ENCODE measurements around the gene ATG3. TPM values are rescaled to one million over a fixed set of nuclear protein-coding genes. Genes with fewer than 3 reads are reported as not detected.

The ATG3 gene
- total and polyA plus RNA-seq, 2 donors (not counting 1 experiment from before 2014, with no cell fraction given), result 65.2 to 92.2 TPM

GRCh38 chr3:112594856-112595255 is 33.1 kb upstream of the ATG3 start:
- Histone ChIP-seq H3K4me3 (replicated peaks in 1 of 4; ENCODE audit: control extremely low read depth in 1 of 4, insufficient read depth in 1 of 4, low read depth in 3 of 4, low read length in 4 of 4) (no peak overlapping the region), H2AFZ (ENCODE audit: low read length) (no peak overlapping the region), H3K4me2 (ENCODE audit: extremely low read depth, insufficient read depth, low read length) (no peak overlapping the region), H3K27ac (ENCODE audit: insufficient read depth, low read length) (no peak overlapping the region), H3K4me1 (ENCODE audit: control insufficient read depth, extremely low read depth, insufficient read depth, low read length) (no peaks in the 10 kb centered on the region), H4K20me1 (ENCODE audit: control insufficient read depth, extremely low read depth, insufficient read depth, low read length) (no peaks in the 10 kb centered on the region), H3K9ac (ENCODE audit: insufficient read depth, low read length) (no peak overlapping the region), H3K36me3 (ENCODE audit: control insufficient read depth, insufficient read depth, low read length) (no peaks in the 10 kb centered on the region), H3K27me3 (ENCODE audit: control insufficient read depth, insufficient read depth, low read length) (no peaks in the 10 kb centered on the region), H3K9me3 (ENCODE audit: control insufficient read depth, insufficient read depth, low read depth, low read length) (no peaks in the 10 kb centered on the region), H3K79me2 (ENCODE audit: control insufficient read depth, insufficient read depth, low read length) (no peaks in the 10 kb centered on the region)
- DNase-seq (ENCODE audit: low read depth in 2 of 2), result no peak
- TF ChIP-seq, protein P1, sequence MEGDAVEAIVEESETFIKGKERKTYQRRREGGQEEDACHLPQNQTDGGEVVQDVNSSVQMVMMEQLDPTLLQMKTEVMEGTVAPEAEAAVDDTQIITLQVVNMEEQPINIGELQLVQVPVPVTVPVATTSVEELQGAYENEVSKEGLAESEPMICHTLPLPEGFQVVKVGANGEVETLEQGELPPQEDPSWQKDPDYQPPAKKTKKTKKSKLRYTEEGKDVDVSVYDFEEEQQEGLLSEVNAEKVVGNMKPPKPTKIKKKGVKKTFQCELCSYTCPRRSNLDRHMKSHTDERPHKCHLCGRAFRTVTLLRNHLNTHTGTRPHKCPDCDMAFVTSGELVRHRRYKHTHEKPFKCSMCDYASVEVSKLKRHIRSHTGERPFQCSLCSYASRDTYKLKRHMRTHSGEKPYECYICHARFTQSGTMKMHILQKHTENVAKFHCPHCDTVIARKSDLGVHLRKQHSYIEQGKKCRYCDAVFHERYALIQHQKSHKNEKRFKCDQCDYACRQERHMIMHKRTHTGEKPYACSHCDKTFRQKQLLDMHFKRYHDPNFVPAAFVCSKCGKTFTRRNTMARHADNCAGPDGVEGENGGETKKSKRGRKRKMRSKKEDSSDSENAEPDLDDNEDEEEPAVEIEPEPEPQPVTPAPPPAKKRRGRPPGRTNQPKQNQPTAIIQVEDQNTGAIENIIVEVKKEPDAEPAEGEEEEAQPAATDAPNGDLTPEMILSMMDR (conservative IDR thresholded peaks at IDR 0.05 in 1 of 2, IDR thresholded peaks at IDR 0.05 in 1 of 2; ENCODE audit: low read depth in 1 of 2, low read length in 2 of 2), result no peak
- TF ChIP-seq EZH2 (IDR thresholded peaks at IDR 0.05; ENCODE audit: low read length, missing control alignments), result no peak

GRCh38 chr3:112593258-112593657 is 31.5 kb upstream of the ATG3 start:
- H3K4me2 ChIP-seq (ENCODE audit: extremely low read depth, insufficient read depth, low read length), result no peak overlapping the region
- no peak overlapping the region for H2AFZ ChIP-seq (ENCODE audit: low read length)
- H3K27ac ChIP-seq (ENCODE audit: insufficient read depth, low read length), result no peak overlapping the region
- no peaks in the 10 kb centered on the region for H3K9me3 ChIP-seq (ENCODE audit: control insufficient read depth, insufficient read depth, low read depth, low read length)
- DNase-seq (ENCODE audit: low read depth in 2 of 2), result no peak
- no peaks in the 10 kb centered on the region for H3K27me3 ChIP-seq (ENCODE audit: control insufficient read depth, insufficient read depth, low read length)
- no peaks in the 10 kb centered on the region for H4K20me1 ChIP-seq (ENCODE audit: control insufficient read depth, extremely low read depth, insufficient read depth, low read length)
- no peak overlapping the region for H3K4me3 ChIP-seq (replicated peaks in 1 of 4; ENCODE audit: control extremely low read depth in 1 of 4, insufficient read depth in 1 of 4, low read depth in 3 of 4, low read length in 4 of 4)
- no peak for TF ChIP-seq EZH2 (IDR thresholded peaks at IDR 0.05; ENCODE audit: low read length, missing control alignments)
- TF ChIP-seq, protein P1 (conservative IDR thresholded peaks at IDR 0.05 in 1 of 2, IDR thresholded peaks at IDR 0.05 in 1 of 2; ENCODE audit: low read depth in 1 of 2, low read length in 2 of 2), result no peak
- H3K9ac ChIP-seq (ENCODE audit: insufficient read depth, low read length), result no peak overlapping the region
- no peaks in the 10 kb centered on the region for H3K79me2 ChIP-seq (ENCODE audit: control insufficient read depth, insufficient read depth, low read length)
- H3K4me1 ChIP-seq (ENCODE audit: control insufficient read depth, extremely low read depth, insufficient read depth, low read length), result no peaks in the 10 kb centered on the region
- no peaks in the 10 kb centered on the region for H3K36me3 ChIP-seq (ENCODE audit: control insufficient read depth, insufficient read depth, low read length)

DNA sequence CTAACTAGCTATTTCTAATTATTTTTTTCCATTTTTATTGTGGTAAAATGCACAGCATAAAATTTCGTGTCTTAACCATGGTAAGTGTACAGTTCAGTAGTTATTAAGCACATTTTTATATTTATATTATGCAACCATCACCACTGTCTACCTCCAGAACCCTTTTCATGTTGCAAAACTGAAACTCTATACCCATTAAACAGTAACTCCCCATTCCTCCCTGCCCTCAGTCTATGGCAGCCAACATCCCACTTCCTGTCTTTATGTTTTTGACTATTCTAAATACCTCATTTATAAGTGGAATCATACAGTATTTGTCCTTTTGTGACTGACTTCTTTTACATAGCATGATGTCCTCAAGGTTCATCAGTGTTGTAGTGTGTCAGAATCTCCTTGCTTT is 25.6 kb upstream of the ATG3 start:
- TF ChIP-seq, protein P1 (conservative IDR thresholded peaks at IDR 0.05 in 1 of 2, IDR thresholded peaks at IDR 0.05 in 1 of 2; ENCODE audit: low read depth in 1 of 2, low read length in 2 of 2), result no peak
- TF ChIP-seq EZH2 (IDR thresholded peaks at IDR 0.05; ENCODE audit: low read length, missing control alignments), result no peak
- Histone ChIP-seq H2AFZ (ENCODE audit: low read length) (no peak overlapping the region), H3K9me3 (ENCODE audit: control insufficient read depth, insufficient read depth, low read depth, low read length) (no peaks in the 10 kb centered on the region), H3K79me2 (ENCODE audit: control insufficient read depth, insufficient read depth, low read length) (no peaks in the 10 kb centered on the region), H3K4me2 (ENCODE audit: extremely low read depth, insufficient read depth, low read length) (no peak overlapping the region), H3K4me3 (replicated peaks in 1 of 4; ENCODE audit: control extremely low read depth in 1 of 4, insufficient read depth in 1 of 4, low read depth in 3 of 4, low read length in 4 of 4) (no peak overlapping the region), H3K9ac (ENCODE audit: insufficient read depth, low read length) (no peak overlapping the region), H4K20me1 (ENCODE audit: control insufficient read depth, extremely low read depth, insufficient read depth, low read length) (no peaks in the 10 kb centered on the region), H3K4me1 (ENCODE audit: control insufficient read depth, extremely low read depth, insufficient read depth, low read length) (no peaks in the 10 kb centered on the region), H3K27ac (ENCODE audit: insufficient read depth, low read length) (no peak overlapping the region), H3K27me3 (ENCODE audit: control insufficient read depth, insufficient read depth, low read length) (no peaks in the 10 kb centered on the region), H3K36me3 (ENCODE audit: control insufficient read depth, insufficient read depth, low read length) (no peaks in the 10 kb centered on the region)
- peak in 1 of 2 donors; percentile 27 for DNase-seq (ENCODE audit: low read depth in 2 of 2)
